GM23338 (cell line): ENCODE data around the gene YWHAE. TPM values are rescaled to one million over a fixed set of nuclear protein-coding genes. Genes with fewer than 3 reads are reported as not detected.

Experiments
- ATAC-seq: fragments of 200-7000 bp; cut with Tn5 transposase; 3 replicates; pipeline ENCODE4 v1.9.1; 2020
- DNase-seq: peaks from one replicate; pipeline ENCODE4 v3.0.0-alpha.2; 2015; ENCODE audit warnings: low spot score
- H2AFZ ChIP-seq: fragments of 200-600 bp; sonication (generic); 2 replicates; pipeline ENCODE4 v1.8.0; 2016; ENCODE audit warnings: antibody characterized with exemption, mild to moderate bottlenecking, moderate library complexity
- H3F3A ChIP-seq: fragments of 200-600 bp; sonication (generic); replicated peaks from 2 replicates; pipeline ENCODE4 v1.8.0; 2017; ENCODE audit warnings: antibody characterized with exemption, mixed run types, low read depth
- H3K27ac ChIP-seq: fragments of 200-600 bp; sonication (generic); 2 replicates; pipeline ENCODE4 v1.6.1; 2016; ENCODE audit warnings: low read depth
- H3K27me3 ChIP-seq: fragments of 200-600 bp; sonication (generic); 2 replicates; pipeline ENCODE4 v1.8.0; 2016; ENCODE audit warnings: mild to moderate bottlenecking, mixed run types, moderate library complexity; ENCODE audit not compliant: insufficient read depth
- H3K36me3 ChIP-seq: fragments of 200-600 bp; sonication (generic); 2 replicates; pipeline ENCODE4 v1.8.0; 2016; ENCODE audit warnings: mild to moderate bottlenecking; ENCODE audit not compliant: insufficient read depth
- H3K4me1 ChIP-seq: fragments of 200-600 bp; sonication (generic); 2 replicates; pipeline ENCODE4 v1.8.0; 2016; ENCODE audit warnings: mild to moderate bottlenecking, moderate library complexity; ENCODE audit not compliant: insufficient read depth
- H3K4me2 ChIP-seq: fragments of 200-600 bp; sonication (generic); 2 replicates; pipeline ENCODE4 v1.7.1; 2017; ENCODE audit warnings: mixed run types
- H3K4me3 ChIP-seq: fragments of 200-600 bp; sonication (generic); 2 replicates; pipeline ENCODE4 v1.6.1; 2016; ENCODE audit warnings: mixed run types
- H3K79me2 ChIP-seq: fragments of 200-600 bp; sonication (generic); replicated peaks from 2 replicates; pipeline ENCODE4 v1.8.0; 2017; ENCODE audit warnings: mild to moderate bottlenecking; ENCODE audit not compliant: insufficient read depth
- H3K9me2 ChIP-seq: fragments of 200-600 bp; sonication (generic); 2 replicates; pipeline ENCODE4 v1.8.0; 2017; ENCODE audit not compliant: insufficient read depth
- H4K20me1 ChIP-seq: fragments of 200-600 bp; sonication (generic); replicated peaks from 2 replicates; pipeline ENCODE4 v1.8.0; 2017; ENCODE audit warnings: mild to moderate bottlenecking; ENCODE audit not compliant: insufficient read depth
- H3K27ac Mint-ChIP-seq: 2 replicates; pipeline ENCODE4 v1.8.0; 2020; ENCODE audit warnings: inconsistent platforms, mild to moderate bottlenecking, moderate library complexity, mixed read lengths
- H3K27me3 Mint-ChIP-seq: 3 replicates; pipeline ENCODE4 v1.8.0; 2022; ENCODE audit warnings: low read depth, mild to moderate bottlenecking, moderate library complexity, mixed read lengths, inconsistent platforms; ENCODE audit not compliant: insufficient read depth, poor library complexity
- H3K36me3 Mint-ChIP-seq: 3 replicates; pipeline ENCODE4 v1.8.0; 2021; ENCODE audit warnings: low read depth, mild to moderate bottlenecking, inconsistent platforms, moderate library complexity, mixed read lengths
- H3K4me1 Mint-ChIP-seq: 3 replicates; pipeline ENCODE4 v1.8.0; 2020; ENCODE audit warnings: mild to moderate bottlenecking, inconsistent platforms, mixed read lengths
- H3K4me3 Mint-ChIP-seq: 3 replicates; pipeline ENCODE4 v1.8.0; 2021; ENCODE audit warnings: moderate library complexity, mild to moderate bottlenecking, inconsistent platforms, mixed read lengths
- H3K9me3 Mint-ChIP-seq: 3 replicates; pipeline ENCODE4 v1.8.0; 2020; ENCODE audit warnings: moderate library complexity, mild to moderate bottlenecking, inconsistent platforms, mixed read lengths
- CREB1 ChIP-seq: fragments of 250-450 bp; sonication (Bioruptor Pico); IDR thresholded peaks from 2 replicates; pipeline ENCODE4 v1.5.0; 2020; ENCODE audit warnings: low read depth, mild to moderate bottlenecking, moderate library complexity
- JUNB ChIP-seq: IDR thresholded peaks from one replicate; pipeline ENCODE4 v1.6.1; 2016; ENCODE audit warnings: antibody characterized with exemption; ENCODE audit not compliant: unreplicated experiment
- NANOG ChIP-seq: IDR thresholded peaks from 2 replicates; pipeline ENCODE4 v1.6.1; 2016; ENCODE audit warnings: antibody characterized with exemption, borderline replicate concordance
- ZNF114 ChIP-seq: fragments of 250-450 bp; sonication (Bioruptor Pico); IDR thresholded peaks from 2 replicates; pipeline ENCODE4 v1.5.0; 2020; ENCODE audit warnings: mild to moderate bottlenecking, moderate library complexity
- ZNF331 ChIP-seq: fragments of 250-450 bp; sonication (Bioruptor Pico); IDR thresholded peaks from 2 replicates; pipeline ENCODE4 v1.5.0; 2020; ENCODE audit warnings: low read depth, mild to moderate bottlenecking, moderate library complexity
- polyA plus RNA-seq: library from polyadenylated mRNA; unstranded; fragments of >200 nt; fragmentation: Nextera tagmentation; extraction: Ambion mirVana; gene quantifications from 2 replicates; pipeline ENCODE4 v1.2.1, GENCODE V29; 2016
- total RNA-seq: library from RNA; depleted of rRNA; stranded (reverse); fragments of >200 nt; shearing (Covaris generic); gene quantifications from 2 replicates; pipeline ENCODE4 v1.2.3, GENCODE V29; 2014
- TF ChIP-seq, protein P1 (sequence below): IDR thresholded peaks from 2 replicates; pipeline ENCODE4 v1.6.1; 2016; ENCODE audit warnings: antibody characterized with exemption
- TF ChIP-seq, protein P2 (sequence below): IDR thresholded peaks from one replicate; pipeline ENCODE4 v1.6.1; 2018; ENCODE audit warnings: antibody characterized with exemption; ENCODE audit not compliant: unreplicated experiment

The YWHAE gene
- total and polyA plus RNA-seq, 2 experiments from 2014 or later = 1,251 to 1,283 TPM

DNA sequence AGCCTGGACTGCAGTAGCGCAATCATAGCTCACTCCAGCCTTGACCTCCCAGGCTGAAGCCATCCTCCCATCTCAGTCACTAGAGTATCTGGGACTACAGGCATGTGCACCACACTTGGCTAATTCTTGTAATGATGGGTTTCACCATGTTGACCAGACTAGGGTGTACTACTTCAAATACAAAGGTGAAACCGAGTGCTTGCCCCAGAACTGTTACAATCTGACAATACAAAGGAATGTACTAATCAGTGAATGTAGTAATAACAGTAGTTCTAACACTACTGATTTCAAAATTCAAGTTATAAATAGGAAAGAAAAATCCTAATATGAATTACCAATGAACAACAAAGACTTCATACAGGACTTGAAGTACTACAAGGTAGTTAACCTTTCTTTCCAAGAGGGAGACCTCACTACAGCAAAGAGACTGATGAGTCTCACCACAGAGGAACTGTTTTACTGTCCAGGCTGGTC is 31.6 kb upstream of the YWHAE start:
- peaks cover 53% of the 10 kb centered on the region for H4K20me1 ChIP-seq

DNA sequence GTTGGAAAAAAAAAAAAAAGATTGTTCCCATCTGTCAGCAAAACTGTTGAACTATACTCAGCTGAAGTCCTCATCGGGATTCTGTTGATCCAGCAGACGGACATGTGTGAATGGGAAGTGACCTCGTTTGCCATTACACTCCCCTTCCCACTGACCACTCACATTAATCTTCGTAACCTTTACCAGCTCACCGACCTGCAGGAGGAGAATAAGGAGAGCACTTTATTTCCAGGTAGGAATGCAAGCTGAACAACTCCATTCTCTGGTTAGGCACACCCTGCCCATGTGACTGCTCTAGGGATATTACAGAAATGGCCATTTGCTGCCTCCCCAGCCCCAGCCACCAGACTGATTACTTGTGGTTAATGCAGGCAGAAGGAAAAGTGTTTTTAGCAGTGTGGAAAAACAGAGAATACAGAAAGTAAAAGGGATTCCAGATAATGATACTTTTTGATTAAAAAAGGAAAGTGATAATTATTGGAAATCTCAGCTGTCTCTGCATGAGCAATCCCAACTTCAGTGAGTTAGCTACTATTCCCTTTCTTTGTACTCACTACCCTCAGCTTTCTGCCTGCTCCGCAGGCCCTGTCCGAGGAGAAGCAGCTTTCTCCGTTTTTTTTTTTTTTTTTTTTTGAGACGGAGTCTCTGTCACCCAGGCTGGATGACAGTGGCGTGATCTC is 23.6 kb upstream of the YWHAE start:
- Histone ChIP-seq H2AFZ (no peak overlapping the region), H3K9me2 (no peaks in the 10 kb centered on the region), H3K79me2 (peaks cover 63% of the 10 kb centered on the region), H4K20me1 (peaks cover 40% of the 10 kb centered on the region), H3K27ac (no peak overlapping the region), H3K4me1 (no peaks in the 10 kb centered on the region), H3K27me3 (no peaks in the 10 kb centered on the region), H3K4me3 (no peak overlapping the region), H3F3A (peaks cover 23% of the 10 kb centered on the region; the same call in 1 of the 2 replicates), H3K4me2 (no peak overlapping the region), H3K36me3 (peaks cover 22% of the 10 kb centered on the region)
- peaks cover 7% of the 10 kb centered on the region for H3K27me3 Mint-ChIP-seq
- H3K4me1 Mint-ChIP-seq = no peaks in the 10 kb centered on the region
- H3K36me3 Mint-ChIP-seq = peaks cover 50% of the 10 kb centered on the region
- no peak for ATAC-seq
- no peak overlapping the region for H3K27ac Mint-ChIP-seq
- no peak overlapping the region for H3K4me3 Mint-ChIP-seq
- H3K9me3 Mint-ChIP-seq = no peaks in the 10 kb centered on the region
- DNase-seq = no peak
- TF ChIP-seq CREB1 (CRISPR knock-in tag) = no peak
- TF ChIP-seq, protein P1, sequence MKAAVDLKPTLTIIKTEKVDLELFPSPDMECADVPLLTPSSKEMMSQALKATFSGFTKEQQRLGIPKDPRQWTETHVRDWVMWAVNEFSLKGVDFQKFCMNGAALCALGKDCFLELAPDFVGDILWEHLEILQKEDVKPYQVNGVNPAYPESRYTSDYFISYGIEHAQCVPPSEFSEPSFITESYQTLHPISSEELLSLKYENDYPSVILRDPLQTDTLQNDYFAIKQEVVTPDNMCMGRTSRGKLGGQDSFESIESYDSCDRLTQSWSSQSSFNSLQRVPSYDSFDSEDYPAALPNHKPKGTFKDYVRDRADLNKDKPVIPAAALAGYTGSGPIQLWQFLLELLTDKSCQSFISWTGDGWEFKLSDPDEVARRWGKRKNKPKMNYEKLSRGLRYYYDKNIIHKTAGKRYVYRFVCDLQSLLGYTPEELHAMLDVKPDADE = no peak
- TF ChIP-seq, protein P2, sequence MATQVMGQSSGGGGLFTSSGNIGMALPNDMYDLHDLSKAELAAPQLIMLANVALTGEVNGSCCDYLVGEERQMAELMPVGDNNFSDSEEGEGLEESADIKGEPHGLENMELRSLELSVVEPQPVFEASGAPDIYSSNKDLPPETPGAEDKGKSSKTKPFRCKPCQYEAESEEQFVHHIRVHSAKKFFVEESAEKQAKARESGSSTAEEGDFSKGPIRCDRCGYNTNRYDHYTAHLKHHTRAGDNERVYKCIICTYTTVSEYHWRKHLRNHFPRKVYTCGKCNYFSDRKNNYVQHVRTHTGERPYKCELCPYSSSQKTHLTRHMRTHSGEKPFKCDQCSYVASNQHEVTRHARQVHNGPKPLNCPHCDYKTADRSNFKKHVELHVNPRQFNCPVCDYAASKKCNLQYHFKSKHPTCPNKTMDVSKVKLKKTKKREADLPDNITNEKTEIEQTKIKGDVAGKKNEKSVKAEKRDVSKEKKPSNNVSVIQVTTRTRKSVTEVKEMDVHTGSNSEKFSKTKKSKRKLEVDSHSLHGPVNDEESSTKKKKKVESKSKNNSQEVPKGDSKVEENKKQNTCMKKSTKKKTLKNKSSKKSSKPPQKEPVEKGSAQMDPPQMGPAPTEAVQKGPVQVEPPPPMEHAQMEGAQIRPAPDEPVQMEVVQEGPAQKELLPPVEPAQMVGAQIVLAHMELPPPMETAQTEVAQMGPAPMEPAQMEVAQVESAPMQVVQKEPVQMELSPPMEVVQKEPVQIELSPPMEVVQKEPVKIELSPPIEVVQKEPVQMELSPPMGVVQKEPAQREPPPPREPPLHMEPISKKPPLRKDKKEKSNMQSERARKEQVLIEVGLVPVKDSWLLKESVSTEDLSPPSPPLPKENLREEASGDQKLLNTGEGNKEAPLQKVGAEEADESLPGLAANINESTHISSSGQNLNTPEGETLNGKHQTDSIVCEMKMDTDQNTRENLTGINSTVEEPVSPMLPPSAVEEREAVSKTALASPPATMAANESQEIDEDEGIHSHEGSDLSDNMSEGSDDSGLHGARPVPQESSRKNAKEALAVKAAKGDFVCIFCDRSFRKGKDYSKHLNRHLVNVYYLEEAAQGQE = no peak

More for the DNA sequence above, 31.6 kb upstream of the YWHAE start:
- H3K27ac Mint-ChIP-seq = no peak overlapping the region
- H3K9me2 ChIP-seq = no peaks in the 10 kb centered on the region
- ATAC-seq (no peak), DNase-seq (no peak)
- no peak overlapping the region for H2AFZ ChIP-seq
- H3K4me3 Mint-ChIP-seq = no peak overlapping the region
- TF ChIP-seq NANOG = no peak
- TF ChIP-seq JUNB = no peak
- TF ChIP-seq, protein P2 = no peak
- TF ChIP-seq ZNF331 = no peak
- no peak for TF ChIP-seq ZNF114 (CRISPR knock-in tag)
- peaks cover 27% of the 10 kb centered on the region for H3K36me3 ChIP-seq
- no peaks in the 10 kb centered on the region for H3K4me1 ChIP-seq
- H3F3A ChIP-seq = peaks cover 8% of the 10 kb centered on the region; the same call in 1 of the 2 replicates
- peaks cover 4% of the 10 kb centered on the region for H3K4me1 Mint-ChIP-seq
- 0 out of 2 replicates have a peak overlapping the region, but pooled peaks have one; percentile 32 for H3K27ac ChIP-seq
- H3K79me2 ChIP-seq = peaks cover 98% of the 10 kb centered on the region
- peaks cover 56% of the 10 kb centered on the region for H3K36me3 Mint-ChIP-seq
- no peak overlapping the region for H3K4me3 ChIP-seq
- no peak overlapping the region for H3K4me2 ChIP-seq
- H3K9me3 Mint-ChIP-seq = no peaks in the 10 kb centered on the region
- H3K27me3 Mint-ChIP-seq = peaks cover 7% of the 10 kb centered on the region
- no peaks in the 10 kb centered on the region for H3K27me3 ChIP-seq
